Osteocyte (in vitro differentiated cells): ENCODE data around the gene FBLN2. TPM values are rescaled to one million over a fixed set of nuclear protein-coding genes. Genes with fewer than 3 reads are reported as not detected.

Experiments used
- DNase-seq: peaks from one replicate; pipeline ENCODE4 v3.0.0; 2021; ENCODE audit warnings: mixed read lengths; ENCODE audit not compliant: unreplicated experiment; ENCODE audit errors: extremely low spot score
- H3K27ac Mint-ChIP-seq: one replicate; pipeline ENCODE4 v1.8.0; 2021; ENCODE audit warnings: mild to moderate bottlenecking, mixed read lengths; ENCODE audit not compliant: unreplicated experiment
- H3K27me3 Mint-ChIP-seq: one replicate; pipeline ENCODE4 v1.8.0; 2021; ENCODE audit warnings: mixed read lengths; ENCODE audit not compliant: unreplicated experiment
- H3K36me3 Mint-ChIP-seq: one replicate; pipeline ENCODE4 v1.8.0; 2021; ENCODE audit warnings: mixed read lengths; ENCODE audit not compliant: unreplicated experiment
- H3K4me1 Mint-ChIP-seq: one replicate; pipeline ENCODE4 v1.8.0; 2021; ENCODE audit warnings: mixed read lengths; ENCODE audit not compliant: unreplicated experiment
- H3K4me3 Mint-ChIP-seq: one replicate; pipeline ENCODE4 v1.8.0; 2021; ENCODE audit warnings: mild to moderate bottlenecking, moderate library complexity, mixed read lengths; ENCODE audit not compliant: unreplicated experiment
- H3K9me3 Mint-ChIP-seq: one replicate; pipeline ENCODE4 v1.8.0; 2021; ENCODE audit warnings: mixed read lengths; ENCODE audit not compliant: unreplicated experiment
- CTCF ChIP-seq: fragments of 200-600 bp; sonication (generic); IDR thresholded peaks from 2 replicates; pipeline ENCODE4 v1.5.0; 2021; ENCODE audit warnings: antibody characterized with exemption, mild to moderate bottlenecking, moderate library complexity
- total RNA-seq: library from RNA; stranded (reverse); gene quantifications from 2 replicates; pipeline ENCODE4 v1.2.1, GENCODE V29; 2021

Gene FBLN2
- total RNA-seq, 1 donor from 2014 or later: 215 TPM

- H3K4me3 Mint-ChIP-seq: no peak overlapping the region
- TF ChIP-seq CTCF: no peak
- no peaks in the 10 kb centered on the region for H3K9me3 Mint-ChIP-seq
- H3K27ac Mint-ChIP-seq: no peak overlapping the region
- no peaks in the 10 kb centered on the region for H3K36me3 Mint-ChIP-seq
- peaks cover 11% of the 10 kb centered on the region for H3K27me3 Mint-ChIP-seq
- no peak for DNase-seq
- peaks cover 6% of the 10 kb centered on the region for H3K4me1 Mint-ChIP-seq
These were observed 109.8 kb downstream of the FBLN2 start for GRCh38 chr3:13658681-13659080.

- TF ChIP-seq CTCF: no peak
- Mint-ChIP-seq H3K4me3 (no peak overlapping the region), H3K27ac (no peak overlapping the region), H3K27me3 (peaks cover 11% of the 10 kb centered on the region), H3K36me3 (no peaks in the 10 kb centered on the region), H3K9me3 (no peaks in the 10 kb centered on the region), H3K4me1 (peaks cover 6% of the 10 kb centered on the region)
- DNase-seq: no peak
These were observed 110.5 kb downstream of the FBLN2 start for GRCh38 chr3:13659221-13659969.

- no peaks in the 10 kb centered on the region for H3K36me3 Mint-ChIP-seq
- no peaks in the 10 kb centered on the region for H3K9me3 Mint-ChIP-seq
- no peak overlapping the region for H3K4me3 Mint-ChIP-seq
These were observed 111.3 kb downstream of the FBLN2 start for GRCh38 chr3:13660042-13660874.

GRCh38 chr3:13661121-13661520 lies 112.2 kb downstream of the FBLN2 start:
- H3K4me1 Mint-ChIP-seq: peaks cover 4% of the 10 kb centered on the region
- H3K4me3 Mint-ChIP-seq: no peak overlapping the region
- no peaks in the 10 kb centered on the region for H3K36me3 Mint-ChIP-seq
- H3K27me3 Mint-ChIP-seq: peaks cover 11% of the 10 kb centered on the region
- H3K27ac Mint-ChIP-seq: no peak overlapping the region
- no peak for DNase-seq
- H3K9me3 Mint-ChIP-seq: no peaks in the 10 kb centered on the region
- no peak for TF ChIP-seq CTCF

More at GRCh38 chr3:13660042-13660874, 111.3 kb downstream of the FBLN2 start:
- Mint-ChIP-seq H3K27ac (no peak overlapping the region), H3K4me1 (peaks cover 6% of the 10 kb centered on the region), H3K27me3 (peaks cover 11% of the 10 kb centered on the region)
- TF ChIP-seq CTCF: no peak
- no peak for DNase-seq

GRCh38 chr3:13662238-13662847 lies 113.4 kb downstream of the FBLN2 start:
- Mint-ChIP-seq H3K27me3 (peaks cover 11% of the 10 kb centered on the region), H3K9me3 (no peaks in the 10 kb centered on the region), H3K36me3 (no peaks in the 10 kb centered on the region), H3K4me1 (peaks cover 4% of the 10 kb centered on the region), H3K27ac (no peak overlapping the region), H3K4me3 (no peak overlapping the region)
- TF ChIP-seq CTCF: no peak
- DNase-seq: no peak
